PC-3 (cell line): ENCODE results near the gene CCDC14. TPM values are rescaled to one million over a fixed set of nuclear protein-coding genes. Genes with fewer than 3 reads are reported as not detected.
"Not testable (repeated sequence)": the region's sequence is repeated elsewhere in the genome, so short reads cannot be mapped to it uniquely, and the experiment has no call there.

Source experiments
- ATAC-seq: fragments of 200-7000 bp; cut with Tn5 transposase; 2 replicates; pipeline ENCODE4 v1.9.1; 2020; ENCODE audit warnings: mild to moderate bottlenecking, moderate library complexity
- BruUV-seq: library from RNA; stranded (reverse); fragments of 400-500 nt; replicated peaks from 2 replicates; lab custom pipeline; 2021; lab: Mats Ljungman, UMichigan
- CTCF ChIA-PET: fragments of 300-600 bp; sonication (Branson Sonifier 250); formaldehyde crosslinking; loops from one replicate; lab custom pipeline; 2022; ENCODE audit warnings: antibody characterized with exemption; lab: Charles Lee
- POLR2A ChIA-PET: fragments of 300-600 bp; sonication (Branson Sonifier 250); formaldehyde crosslinking; loops from one replicate; lab custom pipeline; 2022; ENCODE audit warnings: antibody characterized with exemption; ENCODE audit not compliant: unreplicated experiment; lab: Charles Lee
- DNase-seq: peaks from one replicate; pipeline ENCODE4 v3.0.0-alpha.2; 2015
- H2AFZ ChIP-seq: fragments of 300-600 bp; sonication (generic); 2 replicates; pipeline ENCODE4 v1.6.0; 2016; ENCODE audit warnings: antibody characterized with exemption, low read length
- H3F3A ChIP-seq: fragments of 300-600 bp; sonication (generic); one replicate; pipeline ENCODE4 v1.6.0; 2017; ENCODE audit warnings: antibody characterized with exemption, low read length, control low read depth, mild to moderate bottlenecking; ENCODE audit not compliant: unreplicated experiment
- H3K27ac ChIP-seq: fragments of 300-600 bp; sonication (generic); 2 replicates; pipeline ENCODE4 v1.5.1; 2016; ENCODE audit warnings: mild to moderate bottlenecking, low read length
- H3K27me3 ChIP-seq: fragments of 300-600 bp; sonication (generic); 2 replicates; pipeline ENCODE4 v1.6.1; 2016; ENCODE audit warnings: low read length, mixed read lengths
- H3K36me3 ChIP-seq: fragments of 300-600 bp; sonication (generic); 2 replicates; pipeline ENCODE4 v1.6.1; 2016; ENCODE audit warnings: low read depth, mixed run types, low read length, mixed read lengths
- H3K4me1 ChIP-seq: fragments of 300-600 bp; sonication (generic); 2 replicates; pipeline ENCODE4 v1.5.1; 2016; ENCODE audit warnings: low read length; ENCODE audit not compliant: insufficient read depth
- H3K4me2 ChIP-seq: fragments of 300-600 bp; sonication (generic); 2 replicates; pipeline ENCODE4 v1.6.0; 2016; ENCODE audit warnings: low read length
- H3K4me3 ChIP-seq: fragments of 300-600 bp; sonication (generic); 2 replicates; pipeline ENCODE4 v1.5.1; 2016; ENCODE audit warnings: mild to moderate bottlenecking, low read length, mixed read lengths
- H3K79me2 ChIP-seq: fragments of 300-600 bp; sonication (generic); 2 replicates; pipeline ENCODE4 v1.6.1; 2017; ENCODE audit warnings: low read length, mixed read lengths
- H3K9ac ChIP-seq: fragments of 300-600 bp; sonication (generic); 2 replicates; pipeline ENCODE4 v1.6.0; 2016; ENCODE audit warnings: mild to moderate bottlenecking, low read length
- H3K9me2 ChIP-seq: fragments of 300-600 bp; sonication (generic); replicated peaks from 2 replicates; pipeline ENCODE4 v1.6.1; 2016; ENCODE audit warnings: mixed run types, low read length, mixed read lengths
- H3K9me3 ChIP-seq: fragments of 300-600 bp; sonication (generic); 2 replicates; pipeline ENCODE4 v1.6.1; 2016; ENCODE audit warnings: low read length, mixed read lengths
- H4K20me1 ChIP-seq: fragments of 300-600 bp; sonication (generic); 2 replicates; pipeline ENCODE4 v1.6.1; 2016; ENCODE audit warnings: low read length, mixed read lengths
- CTCF ChIP-seq: fragments of 300-600 bp; sonication (generic); conservative IDR thresholded peaks from 2 replicates; pipeline ENCODE4 v1.5.1; 2017; ENCODE audit warnings: antibody characterized with exemption, low read depth, mild to moderate bottlenecking, low read length
- EZH2 ChIP-seq: fragments of 300-600 bp; sonication (generic); IDR thresholded peaks from one replicate; pipeline ENCODE4 v1.6.1; 2017; ENCODE audit warnings: antibody characterized with exemption, mild to moderate bottlenecking, low read length; ENCODE audit not compliant: unreplicated experiment
- EZH2phosphoT487 ChIP-seq: fragments of 300-600 bp; sonication (generic); IDR thresholded peaks from 2 replicates; pipeline ENCODE4 v1.6.1; 2018; ENCODE audit warnings: mild to moderate bottlenecking, antibody characterized with exemption, low read length, borderline replicate concordance
- intact Hi-C: fragments of 100-400 bp; cut with micrococcal nuclease; formaldehyde crosslinking; loops from 2 replicates; pipeline ENCODE4 v1.9.0; 2023
- total RNA-seq: library from RNA; depleted of rRNA; stranded (reverse); fragments of >200 nt; gene quantifications from 2 replicates; pipeline ENCODE4 v1.2.3, GENCODE V29; 2014

The CCDC14 gene
- total RNA-seq, 1 experiment from 2014 or later = 62.6 TPM

GRCh38 chr3:123986427-123986826 is 25.4 kb upstream of the CCDC14 start:
- ATAC-seq = no peak
- Histone ChIP-seq H3K27me3 (peaks cover 73% of the 10 kb centered on the region), H3K79me2 (no peaks in the 10 kb centered on the region), H3K36me3 (no peaks in the 10 kb centered on the region), H3K27ac (no peak overlapping the region), H3K4me2 (no peak overlapping the region), H4K20me1 (no peaks in the 10 kb centered on the region), H3K4me1 (no peaks in the 10 kb centered on the region), H3K9me2 (no peaks in the 10 kb centered on the region), H3F3A (no peaks in the 10 kb centered on the region), H3K9ac (no peak overlapping the region), H2AFZ (no peak overlapping the region), H3K9me3 (no peaks in the 10 kb centered on the region), H3K4me3 (no peak overlapping the region)
- no peak for DNase-seq
- CTCF ChIA-PET = no interaction called here
- TF ChIP-seq EZH2phosphoT487 (no peak), EZH2 (no peak), CTCF (no peak)
- intact Hi-C loops = no loop called here
- POLR2A ChIA-PET = no interaction called here
- BruUV-seq = no TSS peak

DNA sequence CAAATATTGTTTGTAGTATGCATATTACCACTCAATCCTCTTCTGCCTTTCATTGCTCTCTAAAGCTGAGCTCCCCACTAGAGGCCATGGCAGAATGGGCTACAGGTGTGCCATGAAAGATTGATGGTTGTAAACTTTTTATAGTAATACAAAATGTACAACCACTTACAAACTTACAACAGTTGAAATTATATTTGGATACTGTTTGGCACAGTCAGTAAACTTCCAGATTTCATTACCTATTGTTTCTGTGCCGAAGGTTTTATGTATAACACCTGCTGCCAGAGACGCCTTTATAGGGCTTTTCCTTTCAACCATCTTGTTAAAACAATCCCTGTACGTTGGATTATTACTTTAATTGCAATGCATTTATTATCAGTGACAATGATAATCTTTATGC is 23.9 kb upstream of the CCDC14 start:
- CTCF ChIA-PET = no interaction called here
- Histone ChIP-seq H3F3A (no peaks in the 10 kb centered on the region), H3K4me2 (no peak overlapping the region), H3K9ac (no peak overlapping the region), H2AFZ (no peak overlapping the region), H4K20me1 (no peaks in the 10 kb centered on the region), H3K4me3 (no peak overlapping the region), H3K36me3 (no peaks in the 10 kb centered on the region), H3K27ac (no peak overlapping the region), H3K9me2 (no peaks in the 10 kb centered on the region), H3K27me3 (peaks cover 77% of the 10 kb centered on the region), H3K79me2 (no peaks in the 10 kb centered on the region), H3K4me1 (0 out of 2 replicates have a peak, but pooled peaks cover 4% of the 10 kb centered on the region), H3K9me3 (no peaks in the 10 kb centered on the region)
- ATAC-seq = no peak
- intact Hi-C loops = loop anchor here (5.0 kb wide), 1 partner anchor 253 kb away; no protein-coding TSS in a partner anchor
- POLR2A ChIA-PET = no interaction called here
- no TSS peak for BruUV-seq
- no peak for DNase-seq
- TF ChIP-seq EZH2phosphoT487 (no peak), CTCF (no peak)

DNA sequence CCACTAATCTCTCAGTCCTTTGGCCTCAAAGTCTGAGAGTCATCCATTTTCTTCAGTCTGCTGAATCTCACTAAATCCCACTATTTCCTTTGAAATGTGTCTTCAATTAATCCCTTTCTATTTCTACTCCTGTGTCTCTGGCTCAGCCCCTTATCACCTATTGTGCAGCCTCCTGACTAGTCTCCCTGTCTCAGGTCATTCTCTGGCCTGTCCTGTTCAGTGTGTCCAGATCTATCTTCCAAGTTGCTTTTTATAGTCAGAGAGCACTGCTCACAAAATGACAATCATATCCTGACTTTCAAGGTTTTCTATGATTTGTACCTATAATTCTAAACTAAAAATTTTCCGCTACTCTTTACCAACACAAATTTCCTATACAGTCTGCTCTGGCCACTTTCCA is 23.3 kb upstream of the CCDC14 start:
- no peak overlapping the region for H3K9ac ChIP-seq
- TF ChIP-seq CTCF (no peak), EZH2phosphoT487 (no peak), EZH2 (no peak)
- H2AFZ ChIP-seq = no peak overlapping the region
- no peaks in the 10 kb centered on the region for H3K79me2 ChIP-seq
- H3K9me3 ChIP-seq = no peaks in the 10 kb centered on the region
- ATAC-seq = no peak
- ChIA-PET CTCF (no interaction called here), POLR2A (no interaction called here)
- no peak overlapping the region for H3K4me2 ChIP-seq
- H3K4me3 ChIP-seq = no peak overlapping the region
- intact Hi-C loops = loop anchor here (5.0 kb wide), 1 partner anchor 252 kb away; no protein-coding TSS in a partner anchor
- BruUV-seq = no TSS peak
- no peak for DNase-seq
- H3K4me1 ChIP-seq = 0 out of 2 replicates have a peak, but pooled peaks cover 6% of the 10 kb centered on the region
- no peak overlapping the region for H3K27ac ChIP-seq
- no peaks in the 10 kb centered on the region for H4K20me1 ChIP-seq
- no peaks in the 10 kb centered on the region for H3K9me2 ChIP-seq
- H3K27me3 ChIP-seq = peaks cover 71% of the 10 kb centered on the region
- H3F3A ChIP-seq = no peaks in the 10 kb centered on the region
- no peaks in the 10 kb centered on the region for H3K36me3 ChIP-seq

DNA sequence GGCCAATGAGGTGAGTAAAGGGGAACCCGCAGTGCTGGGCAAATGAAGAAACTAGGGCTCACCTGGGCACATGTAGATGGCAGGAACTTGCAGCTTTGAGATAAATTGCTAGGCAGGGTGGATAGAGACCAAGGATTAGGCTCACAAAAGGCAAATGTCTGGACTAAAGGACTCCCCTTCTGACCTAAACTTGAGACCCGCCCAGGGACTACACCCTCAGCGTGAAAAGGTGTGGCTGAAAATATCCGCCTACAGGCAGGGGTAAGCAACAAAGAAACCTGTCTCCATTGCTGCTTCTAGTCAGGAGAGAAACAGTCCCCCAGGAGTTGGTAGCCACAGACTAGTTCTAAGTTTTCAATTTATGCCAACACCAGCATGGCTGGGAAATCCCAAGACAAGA is 20.3 kb upstream of the CCDC14 start:
- intact Hi-C loops = loop anchor here (2.0 to 5.0 kb wide), 2 partner anchors 249 to 329 kb away; no protein-coding TSS in a partner anchor
- H3K27ac ChIP-seq, H2AFZ ChIP-seq, H4K20me1 ChIP-seq, BruUV-seq, H3K9me2 ChIP-seq, H3K9me3 ChIP-seq, POLR2A ChIA-PET, H3K36me3 ChIP-seq, H3K79me2 ChIP-seq, H3K4me2 ChIP-seq, H3K9ac ChIP-seq, CTCF ChIA-PET, H3F3A ChIP-seq, H3K4me1 ChIP-seq, H3K4me3 ChIP-seq, DNase-seq, ATAC-seq: not testable (repeated sequence)
- H3K27me3 ChIP-seq = peaks cover 51% of the 10 kb centered on the region
